Measurements from ENCODE around the gene ASXL3.

- TF ChIP-seq, protein P1, sequence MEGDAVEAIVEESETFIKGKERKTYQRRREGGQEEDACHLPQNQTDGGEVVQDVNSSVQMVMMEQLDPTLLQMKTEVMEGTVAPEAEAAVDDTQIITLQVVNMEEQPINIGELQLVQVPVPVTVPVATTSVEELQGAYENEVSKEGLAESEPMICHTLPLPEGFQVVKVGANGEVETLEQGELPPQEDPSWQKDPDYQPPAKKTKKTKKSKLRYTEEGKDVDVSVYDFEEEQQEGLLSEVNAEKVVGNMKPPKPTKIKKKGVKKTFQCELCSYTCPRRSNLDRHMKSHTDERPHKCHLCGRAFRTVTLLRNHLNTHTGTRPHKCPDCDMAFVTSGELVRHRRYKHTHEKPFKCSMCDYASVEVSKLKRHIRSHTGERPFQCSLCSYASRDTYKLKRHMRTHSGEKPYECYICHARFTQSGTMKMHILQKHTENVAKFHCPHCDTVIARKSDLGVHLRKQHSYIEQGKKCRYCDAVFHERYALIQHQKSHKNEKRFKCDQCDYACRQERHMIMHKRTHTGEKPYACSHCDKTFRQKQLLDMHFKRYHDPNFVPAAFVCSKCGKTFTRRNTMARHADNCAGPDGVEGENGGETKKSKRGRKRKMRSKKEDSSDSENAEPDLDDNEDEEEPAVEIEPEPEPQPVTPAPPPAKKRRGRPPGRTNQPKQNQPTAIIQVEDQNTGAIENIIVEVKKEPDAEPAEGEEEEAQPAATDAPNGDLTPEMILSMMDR (conservative IDR thresholded peaks at IDR 0.05; ENCODE audit: low read depth, low read length): no peak
- TF ChIP-seq EZH2 (IDR thresholded peaks at IDR 0.05; ENCODE audit: low read length, unreplicated experiment): no peak
- no peak for TF ChIP-seq EZH2phosphoT487 (IDR thresholded peaks at IDR 0.05; ENCODE audit: borderline replicate concordance, low read length)
Observed at GRCh38 chr18:33584548-33585430, 6.8 kb downstream of the ASXL3 start.
